NCI-H2107 treated with DMSO at 0.1 percent for 48 hours (cell line): ENCODE measurements around the gene CLEC5A.
"Not testable (repeated sequence)": the region's sequence is repeated elsewhere in the genome, so short reads cannot be mapped to it uniquely, and the experiment has no call there.

Source experiments
- DNase-seq: peaks from one replicate; lab custom pipeline; 2025; ENCODE audit not compliant: unreplicated experiment; lab: John Stamatoyannopoulos, UW

Gene CLEC5A

DNA sequence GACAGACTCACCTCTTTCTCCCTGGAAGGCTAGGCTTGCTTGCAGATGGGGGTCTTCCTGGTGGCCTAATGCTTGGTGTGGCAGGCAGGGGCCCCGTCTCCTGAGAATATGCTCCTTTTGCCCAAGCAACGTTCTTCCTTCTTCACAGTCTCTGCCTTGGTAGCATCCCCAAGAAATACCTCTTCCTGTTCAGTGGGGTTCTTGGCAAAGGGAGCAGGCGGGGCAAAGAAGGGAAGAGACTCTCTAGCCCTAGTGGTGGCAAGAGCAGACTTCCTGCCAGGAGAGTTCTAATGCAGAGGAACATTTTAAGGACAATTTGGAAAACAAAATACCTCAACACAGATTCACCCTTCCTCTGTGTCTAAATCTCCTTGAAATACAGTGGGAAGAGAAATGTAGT is at the start of gene CLEC5A:
CLEC5A (minus strand) TSS at position 179 of the 400 bp plus-strand sequence. CDS start 682 bp downstream, outside the sequence.
- no peak for DNase-seq

DNA sequence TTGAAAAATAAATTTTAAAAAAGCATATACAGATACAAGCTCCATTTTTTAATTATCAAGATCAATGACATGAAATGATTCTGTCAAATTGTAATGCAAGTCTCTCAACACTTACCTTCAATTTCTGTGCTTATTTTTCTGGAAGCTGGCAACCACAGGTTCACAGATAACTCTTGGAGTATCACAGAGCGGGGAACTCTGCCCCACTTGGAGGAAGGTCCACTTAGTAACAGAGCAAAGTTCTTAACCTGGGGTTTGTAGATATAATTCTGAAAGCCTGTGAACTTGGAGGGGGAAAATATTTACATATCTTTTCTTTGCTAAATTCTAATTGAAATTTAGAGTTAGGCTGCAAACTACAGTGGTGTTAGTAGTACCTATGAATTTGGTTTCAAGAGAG is 46.6 kb upstream of the CLEC5A start:
- no peak for DNase-seq

DNA sequence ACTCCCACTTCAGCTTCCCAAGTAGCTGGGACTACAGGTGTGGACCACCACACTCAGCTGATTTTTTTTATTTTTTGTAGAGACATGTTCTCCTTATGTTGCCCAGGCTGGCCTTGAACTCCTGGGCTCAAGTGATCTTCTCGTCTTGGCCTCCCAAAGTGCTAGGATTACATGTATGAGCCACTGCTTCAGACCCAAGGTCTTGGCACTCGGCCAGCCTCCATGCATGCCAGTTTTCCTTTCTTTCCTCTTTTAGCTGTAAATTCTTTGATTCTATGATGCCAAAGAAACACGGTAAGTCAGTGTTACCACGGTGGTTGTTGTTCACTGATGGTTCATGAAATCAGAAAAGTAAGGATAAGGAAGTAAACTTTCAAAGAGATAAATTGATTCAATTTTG is 45.9 kb upstream of the CLEC5A start:
- DNase-seq, result no peak

DNA sequence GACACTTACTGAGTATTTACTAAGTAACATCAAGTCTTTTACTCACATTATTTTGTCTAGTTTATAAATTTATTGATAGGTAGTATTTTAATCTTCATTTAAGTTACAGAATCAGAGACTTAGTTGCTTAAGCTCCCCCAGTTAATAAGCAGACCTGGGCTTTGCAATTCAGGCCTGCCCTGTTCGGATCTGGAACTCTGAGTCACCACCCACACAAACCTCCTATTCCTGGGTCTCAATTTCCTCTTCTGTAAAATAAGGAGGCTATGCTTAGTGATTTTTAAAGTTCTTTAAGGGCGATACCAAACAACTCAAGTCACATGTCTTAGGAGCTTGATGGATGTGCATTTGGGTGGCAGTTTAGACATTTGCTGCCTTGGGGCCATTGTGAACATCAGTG is 45.4 kb upstream of the CLEC5A start:
- no peak for DNase-seq

DNA sequence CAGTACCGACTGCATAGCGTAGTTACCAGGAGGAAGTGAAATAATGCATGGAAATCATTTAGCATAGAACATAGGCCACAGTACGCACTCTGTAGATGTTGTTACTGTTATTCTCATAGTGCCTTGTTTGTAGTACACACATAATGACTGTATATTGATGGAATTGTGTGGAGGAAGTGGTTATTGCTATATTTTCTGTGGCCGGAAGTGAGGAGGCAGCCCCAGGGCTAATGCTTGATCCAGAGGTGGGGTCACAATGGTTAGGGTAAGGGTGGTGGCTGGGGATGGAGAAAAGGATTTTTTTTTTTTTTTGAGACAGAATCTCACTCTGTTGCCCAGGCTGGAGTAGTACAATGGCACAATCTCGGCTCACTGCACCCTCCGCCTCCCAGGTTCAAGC is 44.4 kb upstream of the CLEC5A start:
- DNase-seq, result no peak

DNA sequence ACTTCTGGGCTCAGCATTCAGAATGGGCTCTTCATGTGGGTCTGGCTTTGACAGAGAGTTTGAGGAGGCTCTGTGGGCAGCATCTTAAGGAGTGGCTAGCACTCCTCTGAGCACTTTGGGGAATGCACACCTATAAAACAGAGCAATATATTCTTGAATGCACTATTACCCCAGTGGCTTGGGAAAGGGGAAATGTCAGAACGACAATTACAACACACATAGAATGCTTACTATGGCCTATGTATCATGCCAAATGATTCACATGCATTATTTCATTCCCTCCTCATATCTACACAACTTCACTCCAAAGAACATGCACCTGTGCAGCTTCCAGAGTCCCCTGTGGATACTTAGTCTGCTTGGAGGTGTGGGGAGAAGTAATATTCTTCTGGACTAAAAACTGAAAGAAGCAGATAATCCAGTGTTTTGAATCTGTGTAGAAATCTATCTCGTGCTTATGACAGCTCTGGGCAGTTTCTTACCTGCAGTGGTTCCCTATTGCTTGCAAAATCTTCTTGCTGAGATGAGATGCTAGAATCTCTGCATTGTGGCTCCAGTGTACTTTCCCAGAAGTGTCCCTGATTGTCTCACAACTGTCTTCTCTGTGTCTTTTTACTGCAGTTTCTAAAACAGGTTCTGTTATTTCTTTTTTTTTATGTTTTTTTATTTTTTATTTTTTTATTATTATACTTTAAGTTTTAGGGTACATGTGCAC is 43.4 kb upstream of the CLEC5A start:
- no peak for DNase-seq

DNA sequence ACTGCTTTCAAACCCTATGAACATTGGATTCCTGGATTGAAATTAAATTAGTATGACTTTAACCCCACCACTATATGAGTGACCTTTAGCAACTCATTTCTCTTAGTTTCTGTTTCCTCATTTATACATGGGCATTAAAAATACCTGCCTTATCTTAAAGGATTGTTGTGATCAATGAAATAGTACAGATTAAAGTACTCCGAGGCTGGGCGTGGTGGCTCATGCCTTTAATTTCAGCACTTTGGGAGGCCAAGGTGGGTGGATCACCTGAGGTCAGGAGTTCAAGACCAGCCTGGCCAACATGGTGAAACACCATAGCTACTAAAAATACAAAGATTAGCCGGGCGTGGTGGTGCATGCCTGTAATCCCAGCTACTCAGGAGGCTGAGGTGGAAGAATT is 41.0 kb upstream of the CLEC5A start:
- DNase-seq, result not testable (repeated sequence)

DNA sequence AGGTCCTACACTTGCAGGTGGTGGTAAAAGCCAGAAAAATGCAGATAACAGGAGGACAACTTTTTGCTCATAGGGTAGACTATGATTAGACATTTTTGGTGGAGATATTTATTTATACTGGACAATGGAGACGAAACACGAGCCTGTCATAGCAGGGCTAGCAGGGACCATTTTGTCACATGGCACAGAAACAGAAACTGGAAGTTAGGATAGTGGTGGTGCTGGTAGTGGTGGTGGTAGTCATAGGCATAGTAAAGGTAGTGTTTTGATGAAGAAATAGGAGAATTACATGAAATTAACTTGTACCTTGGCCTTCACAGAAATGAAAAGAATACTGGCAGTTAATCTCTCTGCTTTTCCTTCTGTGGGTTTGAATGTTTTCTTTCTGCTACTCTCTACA is 40.1 kb upstream of the CLEC5A start:
- no peak for DNase-seq

DNA sequence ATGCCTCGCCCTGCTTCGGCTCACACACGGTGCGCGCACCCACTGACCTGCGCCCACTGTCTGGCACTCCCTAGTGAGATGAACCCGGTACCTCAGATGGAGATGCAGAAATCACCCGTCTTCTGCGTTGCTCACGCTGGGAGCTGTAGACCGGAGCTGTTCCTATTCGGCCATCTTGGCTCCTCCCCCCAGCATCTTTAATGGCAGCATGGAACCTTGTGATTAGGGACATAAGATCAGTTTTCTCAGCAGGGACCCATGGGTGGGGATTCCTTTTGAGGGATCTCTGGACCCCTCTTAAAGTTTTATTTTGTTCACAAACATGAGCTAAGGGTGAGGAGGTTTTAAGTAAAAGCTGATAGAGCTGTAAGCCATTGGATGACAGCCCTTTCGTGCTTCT is 39.2 kb upstream of the CLEC5A start:
- not testable (repeated sequence) for DNase-seq

DNA sequence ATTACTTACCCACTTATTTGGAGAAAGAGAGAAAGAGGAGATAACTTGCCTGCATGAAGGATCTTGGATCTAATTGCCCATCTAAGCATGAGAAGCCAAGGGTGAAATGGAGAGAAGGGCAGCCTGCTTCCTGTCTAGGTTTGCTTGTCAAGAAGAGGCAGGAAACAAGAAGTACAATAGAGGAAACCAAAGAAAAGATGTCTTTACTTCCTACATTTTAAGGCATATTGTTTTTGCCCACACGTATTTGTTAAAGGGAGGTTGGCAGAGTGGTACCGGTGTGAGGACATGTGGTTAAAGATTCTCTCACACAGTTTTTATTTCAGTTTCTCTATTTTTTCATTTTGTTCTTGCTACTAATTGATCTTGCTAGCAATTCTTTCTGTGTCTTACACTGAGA is 32.8 kb upstream of the CLEC5A start:
- no peak for DNase-seq

DNA sequence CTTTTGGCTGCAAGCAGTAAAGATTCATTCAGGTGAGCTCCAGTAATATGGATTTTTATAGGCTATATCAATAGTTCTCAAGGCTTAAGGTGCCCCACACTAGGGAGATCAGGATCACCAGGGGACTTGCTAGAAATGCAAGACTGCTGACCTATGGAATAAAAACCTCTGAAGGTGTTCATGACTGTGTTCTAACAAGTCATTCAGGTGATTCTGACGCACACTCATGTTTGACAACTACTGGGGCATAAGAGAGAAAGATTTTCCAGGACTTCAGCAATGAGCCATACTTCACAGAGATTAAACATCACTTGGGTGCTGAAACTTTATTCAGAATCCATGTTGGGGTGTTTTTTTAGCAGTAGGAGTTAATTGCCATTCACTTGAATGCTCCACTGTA is 31.6 kb upstream of the CLEC5A start:
- DNase-seq, result no peak

DNA sequence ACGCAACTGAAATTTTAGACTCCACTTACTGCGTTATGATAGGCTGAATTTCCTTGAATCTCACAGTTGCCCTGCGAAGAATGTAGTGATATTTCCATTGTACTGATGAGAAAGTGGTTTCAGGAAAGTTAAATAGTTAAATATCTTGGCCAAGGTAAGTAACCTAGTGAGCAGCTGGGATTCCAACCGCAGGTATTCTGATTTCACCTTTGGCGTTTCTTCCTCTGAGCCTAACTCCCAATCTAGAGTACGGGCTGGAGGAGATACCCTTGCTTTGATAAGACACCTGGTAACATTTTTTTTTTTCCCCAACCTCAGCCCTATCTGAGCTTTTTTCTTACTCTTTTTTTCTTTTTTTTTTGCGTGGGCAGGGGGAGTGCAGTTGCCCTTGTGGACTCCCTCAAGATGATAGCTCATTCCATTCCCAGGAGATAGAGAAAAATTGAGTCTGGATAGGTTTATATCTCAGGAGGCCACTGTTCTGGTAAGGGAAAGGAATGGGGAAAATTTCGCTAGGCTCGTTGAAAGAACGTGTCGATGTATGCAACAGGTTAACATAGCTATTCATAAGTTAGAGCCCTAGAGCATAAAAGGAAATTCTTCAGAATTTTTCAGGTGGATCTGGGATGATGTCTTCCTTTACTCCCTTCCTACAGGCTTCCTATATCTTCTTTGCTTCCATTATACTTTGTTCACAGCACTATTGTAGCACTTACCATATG is 29.9 kb upstream of the CLEC5A start:
- DNase-seq, result no peak

DNA sequence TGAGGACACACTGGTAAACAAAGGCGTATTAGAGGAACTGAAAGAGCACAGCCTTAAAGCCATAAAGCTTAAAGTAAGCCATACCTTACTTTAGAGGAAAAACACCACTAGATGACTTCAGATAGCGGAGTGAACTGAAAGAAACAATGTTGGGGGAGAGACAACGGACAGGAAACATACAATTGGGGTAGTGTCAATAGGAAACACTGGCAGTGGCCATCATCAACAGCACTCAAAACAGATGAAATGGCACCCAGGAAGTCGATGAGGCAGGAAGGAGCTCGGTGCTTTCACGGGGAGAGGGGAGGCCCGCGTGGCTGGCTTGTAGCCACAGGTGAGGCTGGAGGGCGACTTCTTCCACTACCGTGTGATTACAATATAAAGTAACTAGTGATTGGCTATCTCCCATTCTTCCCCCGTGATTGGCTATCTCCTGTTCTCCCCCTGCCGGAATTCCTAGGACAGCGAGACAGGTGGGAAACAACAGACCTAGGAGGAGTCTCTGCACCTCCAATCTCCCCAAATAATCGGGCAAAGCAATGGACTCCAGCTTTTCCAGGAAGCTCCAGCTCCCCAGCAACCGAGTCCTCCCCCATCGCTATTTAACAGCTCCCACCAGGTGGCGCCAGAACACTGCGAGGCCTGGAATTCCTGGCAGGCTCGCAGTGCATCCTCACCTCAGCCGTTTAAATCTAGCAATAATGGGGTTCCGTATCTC is 29.2 kb upstream of the CLEC5A start:
- DNase-seq, result peak; percentile 77

DNA sequence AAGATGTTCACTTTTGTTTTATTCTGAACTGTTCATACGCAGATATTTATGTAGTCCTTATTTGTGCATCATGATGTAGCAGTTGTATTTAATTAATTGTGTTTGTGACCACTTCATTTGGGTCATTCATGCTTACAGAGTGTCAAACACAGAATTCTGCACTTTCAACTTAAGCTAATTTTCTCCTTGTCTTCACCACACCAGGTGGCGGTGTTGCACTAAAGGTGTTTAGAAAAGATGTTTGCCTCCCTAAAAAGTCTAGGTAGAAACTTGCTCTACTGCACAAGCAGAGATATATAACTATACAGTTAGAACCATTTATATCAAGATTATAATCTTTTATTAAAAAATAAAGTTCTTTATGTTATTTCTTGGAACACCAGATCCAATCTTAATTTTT is 28.1 kb upstream of the CLEC5A start:
- peak; percentile 1 for DNase-seq

DNA sequence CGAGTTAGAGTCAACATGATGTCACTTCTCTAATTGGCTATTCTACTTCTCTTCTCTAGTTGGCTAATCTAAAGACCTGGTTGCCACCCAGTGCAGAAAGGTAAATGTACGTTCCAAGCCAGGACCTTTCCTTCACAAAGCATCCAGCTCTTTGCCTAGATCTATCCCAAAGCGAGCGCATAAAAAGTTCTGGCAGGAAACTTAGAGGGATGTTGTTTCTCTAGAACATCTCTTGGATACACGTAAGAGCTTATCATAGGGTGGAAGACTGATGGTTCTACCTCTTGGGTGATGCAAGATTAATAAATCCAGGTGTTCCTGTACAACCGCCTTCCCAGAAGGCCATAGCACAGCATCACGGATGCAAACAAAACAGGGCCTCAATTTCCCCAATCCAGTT is 26.9 kb upstream of the CLEC5A start, which contains the start of gene TAS2R38:
TAS2R38 (minus strand) TSS at position 101 of the 400 bp plus-strand sequence; CDS start at position 17, 84 bp downstream.
- DNase-seq, result no peak

DNA sequence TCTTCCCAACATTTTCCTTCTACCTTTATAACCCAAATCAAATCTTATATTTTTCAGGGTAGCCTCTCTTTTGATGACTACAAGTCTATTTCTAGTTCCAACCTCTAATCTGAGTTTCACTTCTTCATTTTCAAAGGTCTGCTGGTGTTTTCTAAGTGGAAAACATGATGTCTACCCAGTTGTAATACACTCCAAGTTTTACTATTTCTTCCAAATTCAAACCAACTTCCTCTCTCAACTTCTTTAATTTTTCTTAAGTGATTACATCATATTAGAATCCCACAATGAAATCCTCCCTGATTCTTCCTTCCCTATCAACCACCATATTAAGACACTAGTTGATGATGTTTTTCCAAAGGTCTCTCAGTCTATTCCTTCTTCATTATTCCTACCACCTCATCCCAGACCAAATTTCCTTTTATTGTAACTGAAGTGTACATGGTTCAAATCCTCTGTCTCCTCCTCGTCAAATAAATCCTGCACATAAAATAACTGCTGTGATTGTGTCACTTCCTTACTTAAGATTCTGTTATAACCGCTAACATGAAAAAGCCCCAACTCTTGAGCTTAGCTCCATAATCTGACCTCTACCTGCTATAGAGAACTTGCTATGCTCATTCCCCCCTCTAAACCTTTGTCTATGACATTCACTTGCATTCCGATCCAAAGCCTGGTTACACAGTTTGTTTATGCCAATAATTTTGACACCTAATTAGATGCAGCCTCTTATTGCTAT is 14.1 kb upstream of the CLEC5A start:
- no peak for DNase-seq

DNA sequence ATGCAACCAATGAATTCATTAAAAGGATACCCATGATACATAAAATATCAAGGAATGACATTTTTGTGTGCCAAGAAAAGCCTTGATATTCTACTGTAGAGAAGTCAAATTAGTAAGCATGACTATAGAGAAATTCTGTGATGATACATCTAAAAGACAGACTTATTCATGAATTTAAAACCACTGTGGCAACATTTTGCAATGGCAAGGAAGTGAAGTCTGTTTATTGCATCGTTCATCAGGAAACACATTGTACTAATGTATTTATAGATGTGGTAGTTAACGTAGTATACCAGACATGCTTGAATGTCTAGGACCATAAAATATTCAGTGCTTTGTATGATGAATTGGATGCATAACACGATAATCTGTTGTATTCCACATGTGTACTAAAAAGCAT is 9.3 kb upstream of the CLEC5A start:
- DNase-seq, result no peak

DNA sequence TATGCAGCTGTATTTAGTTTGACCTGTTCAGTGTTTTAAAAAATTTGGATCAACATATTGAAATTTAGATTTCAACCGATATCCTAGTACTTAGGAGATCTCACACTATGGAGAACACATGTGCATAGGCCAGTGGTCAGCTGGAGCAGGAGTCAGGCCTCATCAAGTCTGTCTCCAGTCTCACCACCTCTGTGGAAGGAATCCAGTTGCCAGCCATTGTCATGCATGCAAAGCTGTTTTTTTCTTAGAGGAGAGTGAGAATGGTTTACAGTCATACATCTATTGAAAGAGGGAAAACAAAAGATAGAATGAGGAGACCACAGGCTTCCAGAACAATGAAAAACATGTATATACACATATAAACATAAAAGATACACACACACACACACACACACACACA is 7.6 kb upstream of the CLEC5A start:
- DNase-seq, result no peak

DNA sequence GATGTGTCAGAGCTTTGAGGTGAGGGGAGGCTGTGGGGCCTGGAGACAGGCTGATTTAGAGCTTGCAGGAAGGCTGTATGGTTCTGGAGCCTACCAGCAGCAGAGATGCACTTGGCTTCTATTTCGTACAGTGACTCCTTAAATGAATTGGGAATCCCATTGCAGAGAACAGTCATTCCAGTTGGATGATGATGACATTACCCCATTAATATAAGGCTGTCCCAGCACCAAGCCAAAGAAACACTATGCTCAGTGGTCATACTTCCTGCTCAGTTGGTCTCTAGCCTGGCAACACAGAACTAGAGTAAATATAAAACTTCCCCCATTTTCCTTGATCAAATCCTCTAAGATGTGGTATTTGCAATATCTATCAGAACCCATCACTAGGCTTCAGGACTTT is 5.7 kb upstream of the CLEC5A start:
- no peak for DNase-seq

DNA sequence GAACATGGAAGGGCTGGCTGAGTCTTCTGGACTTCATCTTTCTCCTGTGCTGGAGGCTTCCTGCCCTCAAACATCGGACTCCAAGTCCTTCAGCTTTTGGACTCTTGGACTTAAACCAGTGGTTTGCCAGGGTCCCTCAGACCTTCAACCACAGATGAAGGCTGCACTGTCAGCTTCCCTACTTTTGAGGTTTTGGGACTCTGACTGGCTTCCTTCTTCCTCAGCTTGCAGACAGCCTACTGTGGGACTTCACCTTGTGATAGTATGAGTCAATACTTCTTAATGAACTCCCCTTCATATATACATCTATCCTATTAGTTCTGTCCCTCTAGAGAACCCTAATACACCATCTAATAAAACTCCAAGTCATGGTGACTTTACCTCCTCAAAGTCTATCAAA is 4.0 kb upstream of the CLEC5A start:
- no peak for DNase-seq

DNA sequence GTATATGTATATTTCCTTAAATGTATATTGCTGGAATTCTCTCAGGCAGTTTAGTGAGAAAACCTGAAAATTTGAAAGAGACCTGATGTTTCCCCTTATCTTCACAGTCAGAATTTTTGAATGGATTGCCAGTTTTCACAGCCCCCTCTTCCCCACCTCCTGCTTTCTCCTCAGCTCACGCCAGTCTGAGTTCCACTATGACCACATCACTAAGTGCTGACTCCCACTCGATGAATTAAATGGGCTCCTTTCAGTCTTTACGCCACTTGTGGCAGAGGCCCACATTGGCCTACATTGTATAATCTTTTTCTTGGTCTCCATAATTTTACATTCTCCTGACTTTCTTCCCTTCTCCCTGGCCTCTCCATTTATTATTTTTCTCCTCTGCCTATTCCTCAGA is 3.1 kb upstream of the CLEC5A start:
- DNase-seq, result no peak
